Right atrium auricular region (tissue), 2 donors: ENCODE measurements around the gene LZTS3. TPM values are rescaled to one million over a fixed set of nuclear protein-coding genes. Genes with fewer than 3 reads are reported as not detected.

Source experiments
- DNase-seq: peaks from one replicate; pipeline ENCODE4 v3.0.0-alpha.2; 2019; ENCODE audit warnings: low spot score
- H3K27ac ChIP-seq, 2 donors: fragments of 200-600 bp; sonication (generic); 1 replicate in 1 of 2; 2 replicates in 1 of 2; pipeline ENCODE4 v1.5.1; 2016 to 2019
- H3K27me3 ChIP-seq, 2 donors: fragments of 200-600 bp; sonication (generic); one replicate each; pipeline versions ENCODE4 v1.5.1 to v1.6.0; 2017 to 2019
- H3K36me3 ChIP-seq: fragments of 200-600 bp; sonication (generic); one replicate; pipeline ENCODE4 v1.5.1; 2016
- H3K4me1 ChIP-seq, 2 donors: fragments of 200-600 bp; sonication (generic); one replicate each; pipeline versions ENCODE4 v1.5.1 to v1.6.0; 2017 to 2019
- H3K4me3 ChIP-seq, 2 donors: fragments of 200-600 bp; sonication (generic); 1 replicate in 1 of 2; 2 replicates in 1 of 2; pipeline ENCODE4 v1.5.1; 2017 to 2019; ENCODE audit warnings: mild to moderate bottlenecking in 1 of 2, moderate library complexity in 1 of 2
- H3K9me3 ChIP-seq, 2 donors: fragments of 200-600 bp; sonication (generic); one replicate each; pipeline ENCODE4 v1.5.1; 2019
- CTCF ChIP-seq, 2 donors: fragments of 200-600 bp; sonication (generic); IDR thresholded peaks; one replicate each; pipeline ENCODE4 v1.5.1; 2019; ENCODE audit warnings: antibody characterized with exemption in 2 of 2
- total RNA-seq, 2 donors: library from RNA; depleted of rRNA; stranded (reverse); fragments of >200 nt; gene quantifications; one replicate each; pipeline ENCODE4 v1.1.0, GENCODE V29; 2016

The LZTS3 gene
- total RNA-seq, 2 donors from 2014 or later: 18.9 to 25.9 TPM

GRCh38 chr20:3166338-3166912 is 6.9 kb downstream of the LZTS3 start:
- Histone ChIP-seq H3K4me1 (peaks cover 0 to 7% of the 10 kb centered on the region in 2 donors), H3K36me3 (no peaks in the 10 kb centered on the region), H3K27me3 (no peaks in the 10 kb centered on the region), H3K9me3 (no peaks in the 10 kb centered on the region), H3K27ac (no peak overlapping the region), H3K4me3 (no peak overlapping the region)
- no peak for TF ChIP-seq CTCF (IDR thresholded peaks at IDR 0.05)
- DNase-seq: no peak

GRCh38 chr20:3165473-3166337 is 7.6 kb downstream of the LZTS3 start:
- TF ChIP-seq CTCF (IDR thresholded peaks at IDR 0.05): no peak
- Histone ChIP-seq H3K9me3 (no peaks in the 10 kb centered on the region), H3K27ac (no peak overlapping the region), H3K27me3 (no peaks in the 10 kb centered on the region), H3K4me1 (peaks cover 0 to 7% of the 10 kb centered on the region in 2 donors), H3K36me3 (no peaks in the 10 kb centered on the region), H3K4me3 (peak overlapping the region in 1 of 2 donors; percentile 32)
- DNase-seq: no peak

- Histone ChIP-seq H3K9me3 (no peaks in the 10 kb centered on the region), H3K27me3 (no peaks in the 10 kb centered on the region), H3K36me3 (no peaks in the 10 kb centered on the region), H3K4me1 (peaks cover 0 to 7% of the 10 kb centered on the region in 2 donors), H3K27ac (no peak overlapping the region), H3K4me3 (peak overlapping the region in 1 of 2 donors; percentile 32)
- TF ChIP-seq CTCF (IDR thresholded peaks at IDR 0.05): no peak
- no peak for DNase-seq
Observed at GRCh38 chr20:3164763-3165410, 8.5 kb downstream of the LZTS3 start.

GRCh38 chr20:3164043-3164762 is 9.1 kb downstream of the LZTS3 start:
- no peak overlapping the region for H3K4me3 ChIP-seq
- H3K27me3 ChIP-seq: no peaks in the 10 kb centered on the region
- no peaks in the 10 kb centered on the region for H3K9me3 ChIP-seq
- no peak for TF ChIP-seq CTCF (IDR thresholded peaks at IDR 0.05)
- DNase-seq: no peak
- H3K36me3 ChIP-seq: no peaks in the 10 kb centered on the region
- peaks cover 0 to 7% of the 10 kb centered on the region in 2 donors for H3K4me1 ChIP-seq
- no peak overlapping the region for H3K27ac ChIP-seq

GRCh38 chr20:3163099-3164042 is 10.0 kb downstream of the LZTS3 start:
- Histone ChIP-seq H3K4me1 (peaks cover 0 to 14% of the 10 kb centered on the region in 2 donors), H3K27me3 (no peaks in the 10 kb centered on the region), H3K36me3 (no peaks in the 10 kb centered on the region), H3K9me3 (no peaks in the 10 kb centered on the region), H3K27ac (no peak overlapping the region), H3K4me3 (no peak overlapping the region)
- TF ChIP-seq CTCF (IDR thresholded peaks at IDR 0.05): no peak
- no peak for DNase-seq
